NCI-H345 treated with DMSO at 0.1 percent for 48 hours (cell line): ENCODE data around the gene SLC1A2.

ENCODE experiments used
- DNase-seq: peaks from one replicate; lab custom pipeline; 2025; ENCODE audit not compliant: unreplicated experiment; lab: John Stamatoyannopoulos, UW

The SLC1A2 gene

GRCh38 chr11:35352077-35352888 lies 67.1 kb downstream of the SLC1A2 start:
- DNase-seq = no peak

GRCh38 chr11:35349897-35350296 lies 69.5 kb downstream of the SLC1A2 start:
- DNase-seq = no peak

GRCh38 chr11:35348898-35349687 lies 70.3 kb downstream of the SLC1A2 start:
- no peak for DNase-seq

DNA sequence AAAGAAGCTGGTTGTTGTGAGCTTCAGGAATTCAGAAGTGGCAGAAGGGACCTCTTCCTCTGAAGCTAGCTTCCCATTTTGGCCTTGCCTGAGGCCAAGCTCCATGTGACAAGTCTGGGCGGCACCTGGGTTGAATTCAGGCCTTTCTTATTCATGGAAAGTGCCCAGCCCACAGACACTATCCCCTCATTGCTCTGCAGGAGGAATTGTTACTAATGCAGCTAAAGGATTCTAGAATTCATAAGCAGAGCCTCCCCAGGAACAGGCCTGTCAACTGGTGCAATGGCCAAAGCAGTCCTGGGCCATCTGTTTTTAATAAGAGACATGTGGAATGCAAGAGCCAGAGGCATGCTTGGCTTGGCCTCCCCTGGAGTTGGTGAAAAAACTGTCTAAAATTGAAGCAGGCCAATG lies 71.4 kb downstream of the SLC1A2 start:
- no peak for DNase-seq

DNA sequence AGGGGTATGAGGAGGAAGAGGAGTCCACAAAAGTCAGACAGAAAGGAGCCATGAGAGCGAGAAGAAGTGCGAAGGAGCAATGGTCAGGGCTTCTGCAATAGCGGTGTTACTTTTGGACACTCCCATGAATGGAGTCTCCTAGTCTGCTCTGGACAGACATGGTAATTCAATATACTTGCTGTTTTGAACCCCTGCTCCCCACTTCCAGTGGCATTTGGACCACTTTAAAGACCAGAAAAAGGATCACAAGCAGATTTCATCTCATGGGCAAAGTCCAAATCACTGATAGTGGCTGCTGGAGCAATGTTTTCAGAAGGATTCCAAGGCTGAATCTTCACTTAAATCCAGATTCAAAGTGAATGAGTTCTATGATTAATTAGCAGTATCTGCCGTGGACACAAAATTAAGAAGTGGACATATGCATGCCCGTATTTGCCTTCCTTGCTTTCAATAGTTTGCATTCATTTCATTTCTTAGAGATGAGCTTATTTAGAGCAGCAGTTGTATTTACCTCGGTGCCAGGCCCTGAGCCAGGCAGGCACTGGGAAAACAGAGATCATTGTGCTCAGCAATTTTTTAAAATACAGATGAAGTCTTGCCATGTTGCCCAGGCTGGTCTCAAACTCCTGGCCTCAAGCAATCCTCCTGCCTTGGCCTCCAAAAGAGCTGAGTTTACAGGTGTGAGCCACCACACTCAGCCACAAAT lies 72.0 kb downstream of the SLC1A2 start:
- no peak for DNase-seq

DNA sequence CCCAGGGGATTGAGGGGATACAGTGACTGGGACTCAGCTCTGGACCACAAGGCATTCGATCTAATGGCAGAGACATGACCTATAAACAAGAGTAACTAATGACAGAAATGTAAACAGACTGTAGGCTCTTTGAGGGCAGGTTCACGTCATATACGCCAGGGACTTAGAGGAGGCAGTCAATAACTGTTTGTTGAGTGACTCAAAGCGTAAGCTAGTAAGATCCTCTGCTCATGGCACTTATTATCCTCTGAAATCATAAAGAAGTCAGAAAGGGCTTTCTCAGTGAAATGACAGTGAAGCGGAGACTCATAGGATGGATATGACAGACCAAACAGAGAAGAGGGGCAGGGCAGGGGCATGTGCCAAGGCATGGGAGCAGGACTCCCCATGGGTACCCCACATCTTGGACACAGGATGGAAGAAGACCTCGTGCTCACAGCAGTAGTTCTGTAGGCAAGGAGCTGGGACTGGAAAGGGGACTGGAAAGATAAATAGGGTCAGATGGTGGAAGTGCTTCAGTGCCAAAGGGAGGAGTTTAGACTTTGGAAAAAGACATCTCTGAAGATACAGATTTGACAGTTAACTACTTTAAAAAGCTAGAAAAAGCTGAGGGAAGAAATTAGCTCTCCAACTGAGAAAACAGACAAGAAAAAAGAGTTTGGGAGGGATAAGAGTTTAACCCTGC lies 72.7 kb downstream of the SLC1A2 start:
- DNase-seq = no peak

DNA sequence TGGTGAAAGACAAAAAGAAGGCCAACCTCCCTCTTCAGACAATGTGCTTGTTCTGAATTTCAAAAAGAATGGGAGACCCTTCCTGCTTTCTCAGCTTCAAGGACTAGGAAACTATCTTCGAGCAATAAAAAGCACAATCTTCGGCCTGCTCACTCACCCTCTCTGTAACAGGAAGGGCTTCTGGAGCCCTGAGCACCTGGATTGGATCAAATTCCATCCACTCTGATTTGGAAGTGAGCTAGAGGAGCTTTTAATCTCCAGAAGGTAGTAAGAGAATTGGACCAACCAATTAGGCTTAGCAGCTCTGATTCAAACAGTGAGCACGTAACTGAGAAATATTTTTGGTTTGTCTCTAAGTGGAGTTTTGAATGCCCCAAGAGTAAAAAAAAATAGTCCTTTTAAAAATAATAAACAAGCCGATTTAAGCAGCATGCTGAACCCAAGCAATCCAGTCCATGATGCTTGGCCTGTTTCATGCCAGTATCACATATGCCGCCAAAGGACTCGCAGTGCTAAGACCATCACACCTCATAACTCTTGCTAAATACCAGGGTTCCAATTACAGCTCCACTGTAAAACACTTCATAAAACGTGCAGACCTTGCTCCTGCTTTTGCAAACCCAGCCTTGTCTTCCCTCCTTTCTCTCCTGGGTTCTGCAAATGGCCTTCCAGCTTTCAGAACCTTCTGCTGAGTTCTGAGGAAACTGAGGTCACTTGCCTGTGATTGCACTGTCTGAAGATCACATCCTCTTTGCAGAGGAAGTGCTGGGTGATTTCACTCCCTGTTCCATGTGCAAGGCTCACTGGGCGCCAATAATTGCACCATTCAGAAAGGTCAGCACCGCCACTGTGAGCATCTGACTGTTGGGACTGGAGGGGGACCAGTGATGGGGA lies 74.4 kb downstream of the SLC1A2 start:
- DNase-seq = no peak

- no peak for DNase-seq
Observed at GRCh38 chr11:35343033-35343598, 76.2 kb downstream of the SLC1A2 start.

DNA sequence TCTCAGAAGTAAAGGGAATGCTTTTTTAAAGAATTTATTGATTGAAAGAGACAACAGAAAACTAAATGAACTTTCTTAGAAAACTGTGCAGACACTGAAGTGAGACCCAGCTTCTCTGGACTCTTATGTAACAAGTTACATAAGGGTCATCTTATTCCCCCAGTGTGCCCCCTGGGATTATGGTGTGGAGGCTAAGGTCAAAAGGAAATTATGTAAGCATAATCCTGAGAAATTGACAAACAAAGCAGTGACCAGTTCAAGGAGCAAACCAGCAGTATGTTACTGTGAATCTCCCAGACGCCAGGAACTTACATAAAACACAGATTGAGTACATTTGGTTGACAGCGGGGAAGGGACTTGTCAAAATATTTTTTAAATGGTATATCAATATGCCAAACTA lies 78.6 kb downstream of the SLC1A2 start:
- no peak for DNase-seq

DNA sequence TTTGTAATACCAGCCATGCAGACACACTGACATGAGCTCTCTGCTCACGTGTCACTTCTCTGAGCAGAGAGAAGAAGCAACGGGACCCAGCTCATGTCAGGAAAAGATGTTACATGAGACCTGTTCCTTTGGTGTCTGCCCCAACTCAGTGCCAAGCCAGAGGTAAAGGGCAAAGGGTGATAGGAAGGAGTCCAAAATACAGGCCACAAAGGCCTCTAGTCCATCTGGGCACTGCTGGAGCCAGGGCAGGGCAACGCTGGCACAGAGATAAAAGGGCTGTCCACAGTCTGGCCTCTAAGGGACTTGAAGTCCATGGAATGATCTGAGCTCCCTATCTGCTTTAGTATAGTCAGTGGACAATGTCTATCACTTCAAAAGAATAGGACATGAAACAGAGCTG lies 79.3 kb downstream of the SLC1A2 start:
- DNase-seq = no peak

GRCh38 chr11:35338921-35339320 lies 80.4 kb downstream of the SLC1A2 start:
- DNase-seq = no peak

- DNase-seq = no peak
Observed at GRCh38 chr11:35337914-35338305, 81.4 kb downstream of the SLC1A2 start.

DNA sequence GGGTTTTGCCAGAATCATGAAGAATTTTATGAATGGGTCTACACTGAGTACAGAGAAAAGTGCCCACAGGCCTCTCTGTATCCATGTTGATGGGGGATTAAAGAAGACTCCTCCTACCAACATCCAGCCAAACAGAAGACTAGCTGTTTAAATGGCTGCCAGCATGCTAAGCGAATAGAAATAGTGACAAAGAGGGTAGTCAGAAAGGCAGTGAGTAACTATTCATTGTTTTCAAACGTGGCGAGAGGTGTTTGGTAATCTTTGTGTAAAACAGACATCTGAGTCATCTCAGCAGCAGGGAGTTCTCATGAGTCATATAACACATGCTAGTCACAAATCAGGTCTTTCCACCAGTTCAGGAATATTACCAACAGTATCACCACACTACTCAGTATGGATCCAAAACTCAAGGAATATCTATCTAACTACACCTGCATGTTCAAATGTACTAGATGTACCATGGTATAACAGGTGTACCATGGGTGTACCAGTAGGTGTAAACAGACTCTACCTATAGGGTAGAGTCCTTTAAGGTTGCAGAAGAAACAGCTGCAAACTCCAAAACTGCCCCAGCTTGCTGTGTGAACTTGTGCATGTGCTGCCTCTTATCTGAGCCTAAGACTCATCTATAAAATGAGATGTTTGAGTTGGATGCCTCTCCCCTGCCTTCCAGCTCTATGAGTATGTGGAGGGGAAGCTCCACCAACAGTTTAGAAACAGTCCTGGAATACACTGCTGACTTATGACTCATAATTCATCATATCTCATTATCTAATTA lies 82.0 kb downstream of the SLC1A2 start:
- no peak for DNase-seq

DNA sequence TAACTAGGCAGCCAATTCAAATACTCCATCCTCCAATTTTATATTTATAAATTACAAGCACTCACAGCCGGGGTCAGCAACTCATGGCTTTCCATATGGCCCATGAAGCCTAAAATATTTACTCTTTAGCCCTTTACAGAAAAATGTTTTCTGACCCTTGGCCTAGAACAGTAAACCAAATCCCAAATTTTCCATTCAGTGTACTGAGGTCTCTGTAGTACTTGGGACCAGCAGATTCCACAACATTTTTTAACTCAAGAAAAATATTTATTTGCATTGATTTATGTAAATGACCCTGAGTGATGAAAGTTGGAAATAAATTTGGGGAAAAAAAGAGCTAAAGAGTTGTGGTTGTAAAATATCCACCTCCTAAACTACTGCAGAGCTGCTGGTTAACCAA lies 82.6 kb downstream of the SLC1A2 start:
- DNase-seq = no peak

GRCh38 chr11:35335226-35335625 lies 84.1 kb downstream of the SLC1A2 start:
- no peak for DNase-seq

GRCh38 chr11:35334385-35335090 lies 84.8 kb downstream of the SLC1A2 start:
- DNase-seq = no peak

DNA sequence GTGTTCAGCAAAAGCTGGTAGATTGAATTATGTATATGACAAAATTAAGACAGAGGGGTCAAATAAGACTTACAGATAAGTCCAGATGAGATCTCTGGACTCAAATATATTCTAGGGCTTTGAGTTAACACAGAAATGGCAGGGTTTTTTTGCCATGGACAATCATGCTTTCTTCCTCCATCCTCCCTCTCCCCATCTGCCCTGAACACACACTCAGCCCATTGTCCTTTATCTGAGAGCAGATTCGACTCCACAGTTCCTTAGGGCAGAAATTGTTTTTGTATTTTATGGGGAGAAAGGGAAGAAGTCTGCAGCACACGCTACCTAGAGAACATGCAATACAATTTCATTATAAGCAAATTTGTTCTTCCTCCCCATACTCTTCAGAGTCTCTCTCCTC lies 86.8 kb downstream of the SLC1A2 start:
- no peak for DNase-seq

DNA sequence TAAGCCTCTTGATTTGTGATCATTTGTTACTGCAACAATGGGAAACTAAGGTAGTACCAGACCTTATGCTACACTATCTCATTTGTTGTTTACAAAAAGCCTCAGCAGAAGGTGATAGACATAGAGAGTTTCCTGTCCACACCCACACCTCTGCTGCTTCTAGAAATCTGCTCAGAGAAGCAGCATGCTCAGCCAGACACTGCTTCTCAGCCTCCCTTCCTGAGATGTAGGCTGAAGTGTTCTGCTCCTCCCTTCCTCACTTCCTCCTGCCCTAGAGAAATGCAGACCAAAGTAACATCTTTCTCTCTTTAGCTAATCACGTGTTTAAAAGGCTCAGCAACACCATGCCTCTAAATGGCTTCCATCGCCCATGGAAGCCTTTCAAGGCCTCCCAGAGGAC lies 88.4 kb downstream of the SLC1A2 start:
- DNase-seq = no peak
